ENCODE results near the gene CBX5. TPM values are rescaled to one million over a fixed set of nuclear protein-coding genes. Genes with fewer than 3 reads are reported as not detected.
"Not testable (repeated sequence)": the region's sequence is repeated elsewhere in the genome, so short reads cannot be mapped to it uniquely, and the experiment has no call there.

CBX5 gene
- polyA plus RNA-seq, 12 donors: 57.6 to 108 (median 87.4) TPM

DNA sequence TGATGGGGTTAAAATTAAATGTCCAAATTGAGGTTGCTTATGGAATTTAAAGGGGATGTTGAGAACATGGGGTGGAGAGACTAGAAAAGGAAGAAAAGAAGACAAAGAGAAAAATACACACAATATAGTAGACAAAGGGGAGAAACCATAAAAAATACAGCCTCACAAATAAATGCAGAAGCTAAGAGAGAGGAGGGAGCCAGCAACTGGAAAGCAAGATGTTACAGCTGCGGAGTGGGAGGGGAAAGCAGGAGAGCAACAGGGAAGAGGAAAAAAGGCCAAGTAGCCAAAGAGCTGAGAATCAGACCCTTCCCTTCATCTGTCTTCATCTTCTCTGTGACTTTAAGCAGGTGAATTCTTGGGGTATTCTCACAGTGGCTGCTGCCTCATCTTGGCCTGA, 51.5 kb downstream of the CBX5 start:
- DNase-seq: peak; percentile 60

DNA sequence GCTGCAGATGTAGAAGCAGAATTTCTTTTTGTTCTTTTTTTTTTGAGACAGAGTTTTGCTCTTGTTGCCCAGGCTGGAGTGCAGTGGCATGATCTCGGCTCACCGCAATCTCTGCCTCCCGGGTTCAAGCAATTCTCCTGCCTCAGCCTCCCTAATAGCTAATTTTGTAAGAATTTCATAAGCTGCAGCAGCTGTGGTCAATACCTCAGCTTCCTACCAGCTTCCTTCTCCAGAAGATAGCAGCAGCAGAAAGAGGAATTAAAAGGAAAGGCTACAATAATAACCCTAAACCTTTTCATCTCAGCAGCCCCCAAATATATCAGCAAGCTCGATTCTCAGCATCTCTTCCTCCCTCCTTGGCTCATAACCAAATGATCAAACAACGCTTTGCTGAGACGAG, 52.0 kb downstream of the CBX5 start:
- DNase-seq: not testable (repeated sequence)

DNA sequence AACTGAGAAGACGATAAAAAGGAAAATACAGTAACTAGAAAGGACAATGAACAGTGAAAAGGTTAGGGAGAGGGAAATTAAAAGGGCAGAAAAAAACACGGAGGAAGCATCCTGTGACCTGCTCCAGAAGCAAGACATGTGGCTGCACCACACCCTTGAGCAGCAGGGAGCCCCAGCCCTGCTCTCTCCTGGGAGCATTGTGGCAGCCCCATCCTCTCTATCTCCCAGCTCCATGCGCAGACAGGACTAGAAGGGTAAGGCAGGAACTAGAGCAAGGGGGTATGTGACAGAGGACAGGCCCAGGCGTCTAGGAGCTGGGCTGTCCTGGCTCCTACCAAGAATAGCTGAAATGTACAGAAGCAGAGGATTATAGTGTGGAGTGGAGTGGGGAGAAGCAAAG, 52.5 kb downstream of the CBX5 start:
- DNase-seq: no peak

DNA sequence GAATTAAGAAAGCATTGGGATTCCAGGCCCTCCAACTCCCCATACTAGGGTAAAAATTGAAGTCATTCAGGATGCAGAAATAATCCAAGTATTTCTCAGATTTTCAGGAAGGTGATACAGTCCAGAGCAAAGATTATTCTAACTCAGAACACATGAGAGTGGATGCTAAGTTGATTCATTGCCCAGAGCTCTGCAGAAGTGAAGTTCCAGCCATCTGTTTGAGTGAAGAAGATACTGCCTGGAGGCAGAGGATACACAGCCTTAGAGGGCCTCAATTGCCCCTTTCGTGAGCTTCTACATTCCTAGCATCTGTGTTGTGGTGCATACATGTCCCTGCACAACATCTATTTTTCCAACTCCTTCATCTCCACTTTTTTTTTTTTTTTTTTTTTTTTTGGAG, 54.3 kb downstream of the CBX5 start:
- DNase-seq: no peak

DNA sequence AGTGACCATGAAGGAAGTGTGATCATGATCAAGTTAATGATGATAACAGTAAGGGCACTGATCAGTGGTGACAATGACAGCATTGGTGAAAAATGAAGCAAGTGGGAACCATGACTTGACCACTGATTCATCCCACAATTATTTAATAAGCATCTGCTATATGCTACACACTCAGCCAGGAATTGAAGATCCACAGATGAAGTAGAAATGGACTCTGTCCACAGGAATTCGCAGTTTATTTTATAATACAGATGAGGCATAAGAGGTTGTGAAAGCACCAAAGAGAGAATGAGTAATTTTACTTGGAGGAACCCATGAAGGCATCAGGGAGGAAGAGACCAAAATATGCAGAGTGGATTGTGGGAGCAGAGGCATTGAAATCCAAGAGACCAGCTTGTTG, 57.3 kb downstream of the CBX5 start:
- DNase-seq: no peak

DNA sequence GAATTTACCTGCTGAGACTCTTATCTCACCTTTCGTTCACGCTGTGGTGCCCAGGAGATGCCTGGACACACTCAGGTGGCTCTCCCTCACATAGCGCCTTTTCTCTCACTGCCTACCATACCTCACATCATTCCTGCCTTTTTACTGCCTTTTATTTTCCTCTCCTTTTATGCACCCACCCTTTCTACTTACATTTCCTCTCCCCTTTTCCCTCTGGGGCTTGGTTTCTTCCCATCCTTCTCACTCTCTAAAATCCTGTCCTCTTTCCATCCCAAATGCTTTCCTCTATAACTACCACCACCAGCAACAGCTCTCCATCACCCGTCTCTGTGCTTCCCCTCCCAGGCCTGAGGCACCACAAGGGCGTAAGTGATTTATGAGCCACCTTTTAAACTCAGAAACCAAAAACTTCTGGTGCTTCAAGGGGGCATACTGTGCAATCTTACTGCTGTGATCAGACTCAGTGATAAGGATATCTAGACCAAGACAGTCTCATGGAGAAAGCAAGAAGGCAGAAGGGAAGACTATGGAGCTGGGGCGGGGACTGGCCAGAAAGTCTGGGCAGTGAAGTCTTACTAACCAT, 58.4 kb downstream of the CBX5 start:
- no peak for DNase-seq

DNA sequence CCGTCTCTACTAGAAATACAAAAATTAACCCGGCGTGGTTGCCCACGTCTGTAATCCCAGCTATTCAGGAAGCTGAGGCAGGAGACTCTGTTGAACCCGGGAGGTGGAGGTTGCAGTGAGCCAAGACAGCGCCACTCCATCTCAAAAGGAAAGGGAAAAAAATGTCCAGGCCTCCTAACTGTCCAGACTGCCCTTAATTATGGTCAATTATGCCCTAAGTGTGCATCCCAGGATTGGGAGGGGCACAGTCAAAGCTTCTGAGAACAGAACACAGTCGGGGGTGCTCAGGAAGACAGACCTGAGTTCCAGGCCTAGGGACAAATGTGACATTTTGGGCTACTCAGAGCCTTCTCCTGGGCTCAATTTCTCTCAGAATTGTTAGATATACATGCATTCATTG, 59.4 kb downstream of the CBX5 start:
- no peak for DNase-seq

DNA sequence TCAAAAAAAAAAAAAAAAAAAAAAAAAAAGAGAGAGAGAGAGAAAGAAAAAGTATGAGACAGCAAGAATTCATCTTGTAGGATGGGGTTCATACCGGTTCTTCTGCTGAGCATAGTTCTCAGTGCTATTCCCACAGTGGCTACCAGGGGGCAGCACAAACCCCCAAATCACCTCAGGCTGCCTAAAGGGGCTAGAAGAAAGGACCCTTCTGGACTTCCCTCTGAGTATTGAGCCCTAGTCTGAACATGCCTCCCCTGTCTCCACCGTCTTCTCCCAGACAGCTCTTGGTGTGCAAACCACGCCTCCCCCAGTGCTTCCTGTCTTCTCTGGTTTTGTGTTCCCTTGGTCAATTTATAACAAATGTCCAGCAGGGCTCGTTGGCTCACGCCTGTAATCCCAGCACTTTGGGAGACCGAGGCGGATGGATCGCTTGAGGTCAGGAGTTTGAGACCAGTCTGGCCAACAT, 59.8 kb downstream of the CBX5 start:
- peak; percentile 84 for DNase-seq

DNA sequence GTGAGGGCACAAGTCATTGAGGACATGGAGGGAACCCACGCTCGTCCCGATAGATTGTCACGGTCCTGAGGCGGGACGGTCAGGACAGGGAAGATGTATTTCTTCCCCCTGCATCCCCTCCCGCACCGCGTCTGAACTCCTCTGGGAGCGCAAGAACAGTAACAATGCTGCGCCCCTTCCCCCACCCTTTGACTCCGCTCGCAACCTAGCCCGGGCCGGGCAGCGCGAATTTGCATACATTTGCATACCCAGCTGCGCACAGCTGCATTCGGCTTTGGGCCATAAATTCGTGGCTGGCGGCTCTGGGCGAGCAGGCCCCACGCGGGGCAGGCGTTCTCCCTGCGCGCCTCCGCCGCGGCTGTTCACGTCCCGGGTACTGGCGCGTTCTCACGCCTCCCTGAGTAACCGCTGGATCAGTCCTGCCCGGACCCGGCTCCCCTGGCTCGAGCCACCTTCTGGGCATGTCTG, 62.1 kb downstream of the CBX5 start:
- no peak for DNase-seq

DNA sequence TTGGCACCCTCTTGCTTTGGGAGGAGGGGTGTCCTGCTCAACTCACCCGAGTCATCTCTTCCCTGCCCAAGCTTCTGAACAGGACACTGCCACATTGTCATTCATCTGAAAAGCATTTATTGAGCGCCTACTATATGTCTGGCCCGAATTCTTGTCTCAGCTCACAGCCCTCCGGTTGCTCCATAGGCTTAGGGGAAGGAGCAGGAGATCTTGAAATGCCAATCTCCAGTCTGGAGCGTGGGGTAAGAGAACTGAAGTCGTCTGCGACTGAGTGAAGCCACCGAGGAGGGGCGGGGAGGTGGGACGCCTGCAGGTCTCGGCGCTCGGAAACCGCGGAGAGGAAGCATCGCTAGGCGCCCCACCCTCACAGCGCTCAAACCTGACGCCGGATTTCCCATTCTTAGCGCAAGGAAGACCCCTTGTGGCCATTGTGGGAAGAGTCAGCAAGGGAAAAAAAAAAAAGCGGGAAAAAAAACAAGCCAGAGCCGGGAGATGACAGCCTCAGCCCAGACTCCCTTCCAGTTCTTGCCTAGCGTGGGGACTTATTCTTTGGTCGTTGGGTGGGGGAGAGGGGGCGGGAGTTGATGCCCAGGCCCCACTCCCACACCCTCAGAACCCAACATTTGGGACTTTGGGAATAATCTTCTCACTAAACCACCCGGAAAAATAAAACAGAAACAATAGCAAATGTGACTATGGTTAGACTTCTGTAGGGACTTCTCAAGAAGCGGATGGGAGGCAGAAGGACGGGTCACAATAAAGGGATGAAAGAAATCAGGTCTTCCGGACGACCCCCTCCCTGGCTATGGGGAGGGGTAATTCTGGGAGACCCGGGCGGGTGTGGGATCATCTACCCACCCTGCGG, 62.9 kb downstream of the CBX5 start:
- peak; percentile 87 for DNase-seq

DNA sequence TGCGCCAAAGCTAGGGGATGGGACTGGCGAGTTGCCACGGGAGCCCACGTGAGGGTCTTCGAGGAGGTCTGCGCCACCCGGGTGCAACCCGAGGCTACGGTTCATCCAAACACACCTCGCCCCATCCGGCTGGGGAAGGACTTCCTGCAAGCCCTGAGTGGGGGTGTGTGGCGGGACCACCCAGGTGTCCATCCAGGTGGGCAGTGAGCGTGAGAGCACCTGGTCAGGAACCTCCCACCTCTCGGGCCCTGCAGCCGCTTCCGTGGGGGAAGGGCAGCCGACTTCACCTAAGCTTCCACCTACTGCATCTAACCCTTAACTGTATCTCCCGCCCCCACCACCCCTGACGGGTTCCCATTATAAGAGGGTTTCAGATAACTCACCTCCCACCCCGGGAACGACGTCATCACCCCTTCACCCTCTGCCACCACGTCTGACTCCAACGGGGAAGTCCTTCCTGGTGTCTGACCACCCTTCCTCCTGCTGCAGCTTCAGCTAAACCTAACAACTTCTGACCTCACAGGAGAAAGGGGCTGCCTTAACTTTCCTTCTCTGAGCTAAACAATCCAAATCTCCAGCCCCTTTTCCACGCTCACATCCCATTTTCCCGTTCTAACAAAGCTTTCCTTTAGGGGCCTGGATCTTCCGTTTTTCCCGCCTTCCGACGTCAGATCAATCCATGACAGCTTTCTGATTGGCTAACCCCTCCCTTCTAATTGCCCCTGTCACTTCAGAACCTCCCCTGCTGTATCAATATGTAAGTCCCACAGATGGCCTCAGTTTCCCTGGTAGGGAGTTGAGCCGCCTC, 63.7 kb downstream of the CBX5 start:
- DNase-seq: no peak

DNA sequence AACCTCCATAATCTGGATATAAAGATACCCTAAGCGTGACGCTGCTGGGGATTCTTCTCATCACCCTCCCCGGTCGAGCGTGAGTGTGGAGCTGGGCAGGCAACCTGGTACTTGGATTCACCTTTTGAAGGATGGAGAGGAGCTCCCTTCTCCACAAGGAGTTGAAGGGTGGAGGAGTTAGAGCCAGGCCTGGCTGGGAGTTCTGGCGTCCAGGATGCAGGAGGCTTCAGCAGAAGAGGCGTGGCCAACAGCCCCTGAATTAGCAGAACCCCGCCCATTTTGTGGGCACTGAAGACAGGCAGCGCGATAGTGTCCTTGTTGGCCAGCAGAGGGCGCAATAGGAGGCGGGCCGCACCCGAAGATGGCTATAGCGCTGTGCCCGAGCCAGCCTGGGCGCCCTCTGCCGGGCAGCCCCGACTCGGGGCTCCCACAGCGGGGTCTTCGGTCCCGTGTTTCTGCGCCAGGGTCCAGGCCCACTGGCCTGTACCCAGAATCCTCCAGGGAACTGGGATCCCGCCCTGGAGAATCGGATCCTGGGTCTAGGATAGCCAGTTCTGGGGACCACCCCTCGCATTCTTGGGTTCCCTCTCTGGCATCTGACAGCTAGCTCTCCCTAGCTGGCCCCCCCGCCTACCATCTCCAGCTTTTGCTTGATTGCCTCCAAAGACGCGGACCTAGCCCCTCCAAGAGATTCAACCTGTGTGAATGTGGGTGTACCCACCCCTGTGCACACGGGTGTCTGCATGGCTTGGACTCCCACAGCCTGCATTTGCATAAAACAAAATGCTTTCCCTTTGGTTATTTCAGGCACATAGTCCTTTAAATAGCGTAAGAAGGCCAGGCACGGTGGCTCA, 65.1 kb downstream of the CBX5 start:
- DNase-seq: peak; percentile 67

DNA sequence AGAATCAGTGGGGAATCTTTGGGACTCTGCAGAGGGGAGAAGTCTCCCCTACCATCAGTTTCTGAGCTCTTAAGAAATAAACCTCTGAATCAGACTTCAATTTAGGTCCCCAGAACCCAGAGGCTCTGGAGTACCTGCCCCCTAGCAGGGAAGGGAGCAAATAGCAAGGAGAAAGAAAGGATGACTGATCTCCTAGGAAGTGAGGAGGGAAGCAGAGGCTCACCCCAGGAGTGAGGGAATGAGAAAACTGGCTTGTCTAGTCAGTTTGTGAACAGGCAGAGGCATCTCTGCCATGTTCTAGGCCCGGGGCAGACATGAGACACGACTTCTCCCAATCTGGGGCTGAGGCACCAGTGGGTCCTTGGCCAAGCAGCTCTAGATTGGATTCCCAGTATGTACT, 66.8 kb downstream of the CBX5 start:
- DNase-seq: no peak

DNA sequence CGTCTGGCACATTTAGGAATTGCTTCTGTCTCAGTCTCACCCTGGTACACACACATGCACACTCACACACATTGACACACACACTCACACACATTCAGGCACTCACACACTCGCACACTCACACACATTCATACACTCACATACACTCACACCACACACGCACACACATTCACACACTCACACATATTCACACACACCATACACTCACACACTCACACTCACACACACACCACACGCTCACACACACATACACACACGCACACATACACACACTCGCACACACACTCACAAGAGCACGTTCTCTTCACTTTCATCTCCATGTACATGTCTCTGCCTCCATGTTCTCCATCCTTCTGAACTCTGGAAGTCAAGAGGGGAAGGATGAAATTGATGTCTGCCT, 68.0 kb downstream of the CBX5 start:
- DNase-seq: no peak

DNA sequence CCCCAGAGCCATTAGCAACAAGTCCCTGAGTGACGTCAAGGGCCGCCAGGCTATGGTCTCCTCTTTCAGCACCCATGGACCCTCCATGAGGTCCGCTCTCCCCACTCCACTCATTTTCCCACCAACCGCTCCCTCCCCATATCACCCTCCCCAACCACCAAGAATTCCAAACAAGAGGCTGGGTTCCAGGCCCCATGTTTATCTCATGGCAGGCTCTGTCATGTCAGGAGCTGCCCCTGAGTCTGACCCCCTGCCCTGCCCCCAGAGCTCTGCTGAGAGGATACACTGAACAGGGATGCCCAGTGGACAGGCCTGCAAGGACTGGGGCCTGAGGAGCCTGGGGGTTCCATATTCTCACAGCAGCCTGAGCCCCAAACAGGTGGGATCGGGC, 69.5 kb downstream of the CBX5 start:
- no peak for DNase-seq

DNA sequence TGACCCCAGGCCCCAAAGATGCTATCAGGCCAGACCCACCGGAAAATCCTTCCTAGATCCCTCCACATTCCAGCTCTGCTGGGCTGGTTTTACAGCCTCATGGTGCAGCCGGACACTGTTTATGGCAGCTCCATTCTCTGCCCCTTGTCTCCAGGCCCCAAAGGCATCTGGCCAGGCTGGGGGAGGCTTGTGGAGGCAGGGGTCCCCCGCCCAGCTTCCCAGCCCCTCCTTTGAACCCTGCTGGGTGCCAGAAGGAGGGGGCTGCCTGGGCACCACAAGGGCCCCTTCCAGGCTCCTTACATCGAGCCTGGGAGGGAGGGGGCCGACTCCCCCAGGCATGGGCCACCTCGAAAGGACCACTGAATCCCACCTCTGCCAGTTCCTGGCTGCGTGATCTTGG, 71.3 kb downstream of the CBX5 start:
- no peak for DNase-seq

DNA sequence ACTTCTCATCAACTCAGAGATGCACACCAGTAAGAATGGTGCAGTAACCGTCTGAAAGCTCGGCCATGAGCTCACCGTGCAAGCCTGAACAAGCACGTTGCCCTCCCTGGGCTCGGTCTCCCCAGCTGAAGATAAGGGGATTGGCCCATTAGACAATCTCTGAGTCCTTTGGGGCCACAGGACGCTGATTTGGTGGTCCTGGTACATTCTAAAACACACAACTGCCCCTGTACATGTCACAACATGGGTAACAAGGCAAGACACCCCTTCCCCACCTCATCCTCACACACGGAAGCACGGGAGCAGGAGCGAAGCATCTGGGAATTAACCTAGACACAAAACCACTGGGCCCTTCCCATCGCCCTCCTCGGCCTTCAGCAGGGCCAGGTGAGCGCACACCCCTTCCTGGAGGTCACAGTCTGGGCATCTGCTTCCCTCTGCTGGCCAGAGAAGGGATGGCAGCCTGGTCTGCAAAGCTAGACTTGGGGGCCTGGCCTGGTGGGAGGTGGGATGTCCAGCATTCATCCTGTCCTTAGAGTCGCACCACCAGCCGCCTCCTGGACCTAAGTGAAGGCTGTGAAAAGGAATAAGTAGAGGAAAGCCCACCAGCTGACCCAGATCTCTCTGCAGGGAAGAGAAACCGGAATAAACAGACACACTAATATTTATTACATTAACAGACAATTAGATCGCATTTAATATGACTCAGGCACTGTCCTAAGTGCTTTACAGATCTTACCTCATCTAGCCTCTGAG, 72.2 kb downstream of the CBX5 start:
- no peak for DNase-seq

DNA sequence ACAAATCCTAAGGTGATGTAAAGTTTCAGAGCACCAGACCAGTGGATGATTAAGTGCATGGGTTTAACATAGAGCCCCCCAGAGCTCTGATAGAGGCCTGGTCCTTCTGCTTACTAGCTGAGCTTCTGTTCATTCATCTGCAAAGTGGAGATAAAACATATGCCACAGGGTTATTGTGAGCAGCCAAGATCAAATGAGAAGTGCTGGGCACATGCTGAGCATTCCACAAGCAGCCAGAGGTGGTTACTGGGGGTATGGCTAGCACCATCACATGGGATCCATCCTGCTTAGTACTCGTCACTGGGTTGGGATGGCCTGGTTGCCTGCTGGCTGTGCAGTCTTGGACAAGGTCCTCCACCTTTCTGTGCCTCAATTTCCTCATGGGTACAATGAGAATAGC, 73.1 kb downstream of the CBX5 start:
- DNase-seq: no peak

DNA sequence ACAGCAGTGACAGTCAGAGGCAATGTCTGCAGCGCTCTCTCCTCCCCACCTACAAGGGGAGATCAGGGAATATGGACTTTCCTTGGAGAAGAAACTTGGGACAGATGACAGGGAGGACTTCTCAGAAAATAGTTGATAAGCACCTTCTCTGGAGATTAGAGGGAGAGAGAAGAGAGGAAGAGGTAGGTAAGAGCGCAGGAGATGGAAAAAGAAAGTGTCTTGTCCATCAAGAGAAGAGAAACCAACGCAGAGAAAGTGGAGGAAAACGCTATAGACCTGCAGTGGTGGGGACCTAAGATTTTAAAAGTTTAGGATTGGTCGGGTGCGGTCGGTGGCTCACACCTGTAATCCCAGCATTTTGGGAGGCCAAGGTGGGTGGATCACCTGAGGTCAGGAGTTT, 75.6 kb downstream of the CBX5 start:
- no peak for DNase-seq

DNA sequence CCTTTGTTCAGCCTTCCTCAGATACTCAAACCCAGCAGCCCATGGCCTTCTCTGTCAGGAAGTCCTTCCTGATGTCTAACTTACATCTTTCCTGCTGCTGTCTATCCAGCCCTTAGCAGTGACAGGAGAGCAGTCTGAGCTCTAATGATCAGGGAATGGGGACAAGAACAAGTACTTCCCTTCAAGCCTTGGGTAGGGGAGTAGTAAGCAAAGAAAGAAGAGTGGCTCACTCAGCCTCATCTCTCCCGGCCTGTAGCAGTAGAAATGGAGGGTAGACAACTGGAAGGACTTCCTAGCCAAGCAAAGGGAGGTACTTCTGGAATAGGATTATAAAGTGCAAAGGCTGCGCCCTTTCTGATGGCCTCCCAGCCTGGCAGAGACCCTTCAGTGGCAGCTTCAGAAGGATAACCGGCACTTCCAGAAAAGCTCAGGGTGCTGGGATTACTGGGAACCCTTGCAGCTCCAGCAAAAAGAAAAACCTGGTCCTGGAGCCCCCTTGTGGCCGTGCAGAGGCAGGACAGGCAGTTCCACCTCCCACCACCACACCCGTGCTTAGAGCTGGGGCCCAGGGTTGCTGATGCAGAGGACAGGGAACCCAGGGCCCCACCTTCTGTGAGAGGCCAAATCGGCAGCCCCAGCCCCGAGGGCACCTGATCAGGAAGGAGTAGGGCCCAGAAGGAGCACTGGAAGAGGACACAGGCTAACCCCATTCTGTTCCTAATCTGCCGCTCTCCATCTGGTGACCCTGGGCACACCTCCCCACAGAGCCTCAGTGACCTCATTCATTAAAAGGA, 78.7 kb downstream of the CBX5 start:
- DNase-seq: no peak

Data from muscle of arm (tissue), 12 donors.